ENCODE data around the gene SLC35F1.

DNA sequence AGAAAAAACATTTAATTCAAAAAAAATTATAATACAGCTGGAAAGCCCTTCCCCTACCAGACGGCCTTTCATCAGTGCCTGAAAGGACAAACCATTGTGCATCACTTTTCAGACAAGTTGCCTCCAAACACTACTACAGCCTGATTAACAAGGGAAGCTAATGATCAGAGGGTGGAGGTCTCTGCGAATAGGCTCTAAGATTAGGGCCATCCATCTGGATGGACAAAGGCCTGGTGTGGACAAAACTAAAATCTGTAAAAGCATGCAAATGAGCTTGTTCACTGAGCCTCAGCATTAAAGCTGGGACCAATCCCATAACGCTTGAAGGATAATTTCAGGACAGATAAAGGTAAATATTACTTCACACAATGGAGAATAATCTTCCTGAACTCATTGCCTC is 412.4 kb downstream of the SLC35F1 start:
- TF ChIP-seq POLR2AphosphoS5 (IDR thresholded peaks at IDR 0.05; ENCODE audit: low read depth, low read length) (no peak), TAF1 (IDR thresholded peaks at IDR 0.05; ENCODE audit: low read depth, low read length) (no peak), POLR2A (IDR thresholded peaks at IDR 0.05; ENCODE audit: low read depth, low read length) (no peak)

Data from GM12891 (cell line).